Thyroid gland (tissue), 4 donors: ENCODE measurements around the gene SHROOM3.

ENCODE experiments used
- POLR2A ChIP-seq, 2 donors: fragments of 450-650 bp; IDR thresholded peaks; one replicate each; pipeline ENCODE4 v1.6.1; 2017; ENCODE audit warnings: antibody characterized with exemption in 2 of 2, mild to moderate bottlenecking in 2 of 2, moderate library complexity in 1 of 2
- TF ChIP-seq, protein P1 (sequence below), 6 experiments: fragments of 200-600 bp in 3 of 6; fragments of 450-650 bp in 3 of 6; sonication (generic) in 3 of 6; IDR thresholded peaks; one replicate each; pipeline ENCODE4 v1.5.1; 2016 to 2019; ENCODE audit warnings: antibody characterized with exemption in 6 of 6, mild to moderate bottlenecking in 2 of 6, inconsistent platforms in 1 of 6, moderate library complexity in 1 of 6

- TF ChIP-seq, protein P1, sequence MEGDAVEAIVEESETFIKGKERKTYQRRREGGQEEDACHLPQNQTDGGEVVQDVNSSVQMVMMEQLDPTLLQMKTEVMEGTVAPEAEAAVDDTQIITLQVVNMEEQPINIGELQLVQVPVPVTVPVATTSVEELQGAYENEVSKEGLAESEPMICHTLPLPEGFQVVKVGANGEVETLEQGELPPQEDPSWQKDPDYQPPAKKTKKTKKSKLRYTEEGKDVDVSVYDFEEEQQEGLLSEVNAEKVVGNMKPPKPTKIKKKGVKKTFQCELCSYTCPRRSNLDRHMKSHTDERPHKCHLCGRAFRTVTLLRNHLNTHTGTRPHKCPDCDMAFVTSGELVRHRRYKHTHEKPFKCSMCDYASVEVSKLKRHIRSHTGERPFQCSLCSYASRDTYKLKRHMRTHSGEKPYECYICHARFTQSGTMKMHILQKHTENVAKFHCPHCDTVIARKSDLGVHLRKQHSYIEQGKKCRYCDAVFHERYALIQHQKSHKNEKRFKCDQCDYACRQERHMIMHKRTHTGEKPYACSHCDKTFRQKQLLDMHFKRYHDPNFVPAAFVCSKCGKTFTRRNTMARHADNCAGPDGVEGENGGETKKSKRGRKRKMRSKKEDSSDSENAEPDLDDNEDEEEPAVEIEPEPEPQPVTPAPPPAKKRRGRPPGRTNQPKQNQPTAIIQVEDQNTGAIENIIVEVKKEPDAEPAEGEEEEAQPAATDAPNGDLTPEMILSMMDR (IDR thresholded peaks at IDR 0.05), result no peak
- TF ChIP-seq POLR2A (IDR thresholded peaks at IDR 0.05), result no peak
Observed at GRCh38 chr4:76489686-76490161, 54.7 kb downstream of the SHROOM3 start.
